NB4 (cell line): ENCODE results near the gene AGBL5.

Source experiments
- DNase-seq: peaks from one replicate; pipeline ENCODE4 v3.0.0; 2010; ENCODE audit warnings: low read depth
- H3K4me3 ChIP-seq: one replicate; pipeline ENCODE4 v1.5.1; 2011; ENCODE audit warnings: mild to moderate bottlenecking, low read depth, low read length, moderate library complexity
- CTCF ChIP-seq: IDR thresholded peaks from one replicate; pipeline ENCODE4 v1.5.1; 2012; ENCODE audit warnings: low read depth, low read length
- MAX ChIP-seq: IDR thresholded peaks from 2 replicates; pipeline ENCODE4 v1.6.1; 2011; ENCODE audit warnings: low read depth, low read length
- MYC ChIP-seq: IDR thresholded peaks from 2 replicates; pipeline ENCODE4 v1.6.1; 2011; ENCODE audit warnings: low read depth, low read length
- POLR2A ChIP-seq: IDR thresholded peaks from 2 replicates; pipeline ENCODE4 v1.6.1; 2011; ENCODE audit warnings: mild to moderate bottlenecking; ENCODE audit not compliant: insufficient read length; ENCODE audit errors: extremely low read depth

AGBL5 gene

GRCh38 chr2:27059141-27059820 lies 7.8 kb downstream of the AGBL5 start:
- no peak for TF ChIP-seq CTCF
- TF ChIP-seq MYC: no peak
- TF ChIP-seq POLR2A: no peak
- TF ChIP-seq MAX: no peak
- no peak for DNase-seq

GRCh38 chr2:27060323-27060722 lies 8.9 kb downstream of the AGBL5 start:
- no peak for DNase-seq
- TF ChIP-seq MAX (no peak), CTCF (no peak), MYC (no peak), POLR2A (no peak)
- no peak overlapping the region for H3K4me3 ChIP-seq

More at GRCh38 chr2:27059141-27059820, 7.8 kb downstream of the AGBL5 start:
- no peak overlapping the region for H3K4me3 ChIP-seq

- no peak for TF ChIP-seq POLR2A
- no peak for TF ChIP-seq MYC
- TF ChIP-seq MAX: no peak
- TF ChIP-seq CTCF: no peak
- DNase-seq: no peak
These were observed 13.7 kb downstream of the AGBL5 start for GRCh38 chr2:27065128-27065527.

GRCh38 chr2:27067385-27067784 lies 15.9 kb downstream of the AGBL5 start:
- no peak for DNase-seq
- no peak for TF ChIP-seq MYC
- TF ChIP-seq CTCF: no peak
- TF ChIP-seq MAX: no peak
- no peak for TF ChIP-seq POLR2A
- H3K4me3 ChIP-seq: no peak overlapping the region

More at GRCh38 chr2:27065128-27065527, 13.7 kb downstream of the AGBL5 start:
- no peak overlapping the region for H3K4me3 ChIP-seq

- peak overlapping the region; percentile 88 for H3K4me3 ChIP-seq
- no peak for DNase-seq
- TF ChIP-seq POLR2A: no peak
- TF ChIP-seq CTCF: no peak
These were observed 18.0 kb downstream of the AGBL5 start for GRCh38 chr2:27069436-27069835.
